Rectal smooth muscle tissue (tissue), 1 donor: ENCODE data around the gene BPTF.
"Not testable (repeated sequence)": the region's sequence is repeated elsewhere in the genome, so short reads cannot be mapped to it uniquely, and the experiment has no call there.

ENCODE experiments used
- H3K27ac ChIP-seq: one replicate; pipeline ENCODE4 v1.7.0; 2013; ENCODE audit warnings: low read depth, low read length, inconsistent platforms
- H3K27me3 ChIP-seq: one replicate; pipeline ENCODE4 v1.7.0; 2013; ENCODE audit warnings: low read length; ENCODE audit not compliant: control insufficient read depth, insufficient read depth
- H3K36me3 ChIP-seq: one replicate; pipeline ENCODE4 v1.7.0; 2013; ENCODE audit warnings: low read length; ENCODE audit not compliant: control insufficient read depth, insufficient read depth
- H3K4me1 ChIP-seq: one replicate; pipeline ENCODE4 v1.7.0; 2013; ENCODE audit warnings: low read length; ENCODE audit not compliant: control insufficient read depth, insufficient read depth
- H3K4me3 ChIP-seq: one replicate; pipeline ENCODE4 v1.7.0; 2013; ENCODE audit warnings: low read length
- H3K9ac ChIP-seq: one replicate; pipeline ENCODE4 v1.7.0; 2013; ENCODE audit warnings: low read length

The BPTF gene

DNA sequence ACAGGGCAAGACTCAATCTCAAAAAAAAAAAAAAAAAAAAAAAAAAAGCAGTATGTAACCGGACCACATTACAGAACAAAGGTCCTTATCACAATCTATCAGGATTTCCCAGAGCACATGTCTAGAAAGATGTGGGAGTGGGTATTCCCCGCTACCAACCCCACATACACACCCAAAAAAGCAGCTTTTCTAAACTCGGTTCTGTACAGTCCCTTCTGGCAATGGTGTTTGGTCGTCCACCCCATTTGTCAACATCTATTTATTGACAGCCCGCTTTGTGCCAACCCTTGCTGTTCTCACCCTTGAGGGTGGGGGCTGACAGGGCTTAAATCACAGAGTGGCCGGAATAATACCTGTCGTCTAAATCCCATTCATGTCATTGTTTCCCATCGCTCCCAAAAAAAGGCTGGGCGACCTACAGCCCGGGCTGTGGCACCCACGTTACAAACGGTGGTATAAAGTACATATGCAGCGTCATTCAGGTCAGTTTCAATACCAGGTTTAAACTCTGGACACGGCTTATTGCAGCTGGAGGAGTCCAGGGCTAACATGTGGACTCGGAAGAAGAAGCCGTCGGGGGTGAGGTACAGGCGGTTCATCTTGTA, 167.3 kb downstream of the BPTF start:
- H3K4me1 ChIP-seq: peaks cover 8% of the 10 kb centered on the region
- no peaks in the 10 kb centered on the region for H3K36me3 ChIP-seq
- peak overlapping the region; percentile 71 for H3K4me3 ChIP-seq
- peak overlapping the region; percentile 85 for H3K27ac ChIP-seq
- peak overlapping the region; percentile 29 for H3K9ac ChIP-seq
- H3K27me3 ChIP-seq: no peaks in the 10 kb centered on the region

DNA sequence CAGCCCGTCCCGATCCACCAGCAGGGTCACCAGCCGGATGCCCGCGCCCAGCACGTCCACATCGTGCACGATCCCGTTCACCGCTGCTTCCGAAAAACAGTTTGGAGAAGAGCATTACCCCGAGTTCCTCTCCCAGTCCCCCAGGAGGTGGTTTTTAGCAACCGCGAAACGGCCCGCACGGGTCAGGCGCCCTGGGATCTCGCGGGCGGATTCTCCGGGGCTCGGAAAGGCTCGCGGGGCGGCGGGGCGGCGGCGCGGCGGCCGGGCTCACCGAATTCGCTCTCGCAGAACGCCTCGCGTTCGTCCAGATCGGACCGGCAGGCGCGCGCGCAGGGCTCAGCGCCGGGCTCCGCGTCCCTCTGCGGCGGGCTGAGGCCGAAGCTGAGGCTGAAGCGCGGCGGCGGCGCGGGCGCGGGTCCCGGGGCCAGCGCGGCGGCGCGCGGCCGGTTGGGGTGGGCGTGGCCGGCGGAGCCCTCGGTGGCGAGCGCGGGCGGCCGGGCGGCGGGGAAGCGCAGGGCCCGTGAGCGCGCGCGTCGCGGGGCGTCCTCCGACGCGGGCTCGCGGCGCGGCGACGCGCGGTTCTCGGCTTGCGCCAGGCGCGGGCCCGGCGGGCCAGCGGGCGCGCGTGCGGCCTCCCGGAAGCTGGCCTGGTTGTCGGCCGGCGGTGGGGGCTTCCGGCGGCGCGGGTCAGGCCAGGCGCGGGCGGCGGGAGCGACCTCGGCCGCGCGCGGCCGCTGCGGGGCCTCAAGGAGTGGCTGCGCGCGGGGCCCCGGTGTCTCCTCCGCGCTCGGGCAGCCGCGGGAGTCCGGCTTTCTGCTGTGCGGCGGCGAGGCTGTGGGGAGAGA, 168.1 kb downstream of the BPTF start:
- Histone ChIP-seq H3K27me3 (no peaks in the 10 kb centered on the region), H3K4me1 (peaks cover 8% of the 10 kb centered on the region), H3K27ac (peak overlapping the region; percentile 94), H3K9ac (peak overlapping the region; percentile 50), H3K36me3 (no peaks in the 10 kb centered on the region), H3K4me3 (peak overlapping the region; percentile 77)

DNA sequence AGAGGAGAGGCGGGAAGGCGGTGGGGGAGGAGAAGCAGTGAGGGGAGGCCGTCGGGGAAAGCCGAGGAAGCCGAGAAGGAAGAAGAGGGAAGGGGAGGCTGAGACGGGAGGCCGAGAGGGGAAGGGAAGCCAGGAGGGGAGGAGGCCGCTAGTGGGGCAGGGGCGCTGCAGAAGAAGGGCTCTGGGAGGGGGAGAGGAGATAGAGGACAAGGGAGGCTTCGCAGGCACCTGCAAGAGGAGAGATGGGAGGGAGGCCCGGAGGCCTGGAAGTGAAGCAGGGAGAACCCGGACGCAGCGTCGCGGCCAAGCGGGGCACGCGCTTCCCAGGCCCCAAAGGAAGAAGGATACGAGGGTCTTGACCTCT, 168.7 kb downstream of the BPTF start:
- no peaks in the 10 kb centered on the region for H3K36me3 ChIP-seq
- H3K9ac ChIP-seq: peak overlapping the region; percentile 50
- H3K27me3 ChIP-seq: no peaks in the 10 kb centered on the region
- H3K27ac ChIP-seq: peak overlapping the region; percentile 94
- H3K4me1 ChIP-seq: peaks cover 8% of the 10 kb centered on the region
- H3K4me3 ChIP-seq: peak overlapping the region; percentile 77

- Histone ChIP-seq H3K27me3 (no peaks in the 10 kb centered on the region), H3K4me3 (peak overlapping the region; percentile 79), H3K27ac (peak overlapping the region; percentile 45), H3K4me1 (peaks cover 8% of the 10 kb centered on the region), H3K36me3 (no peaks in the 10 kb centered on the region), H3K9ac (no peak overlapping the region)
These were observed 169.7 kb downstream of the BPTF start for GRCh38 chr17:67994817-67995569.

- Histone ChIP-seq H3K4me1 (peaks cover 8% of the 10 kb centered on the region), H3K9ac (no peak overlapping the region), H3K27me3 (no peaks in the 10 kb centered on the region), H3K4me3 (peak overlapping the region; percentile 79), H3K27ac (no peak overlapping the region), H3K36me3 (no peaks in the 10 kb centered on the region)
These were observed 170.4 kb downstream of the BPTF start for GRCh38 chr17:67995570-67996263.

DNA sequence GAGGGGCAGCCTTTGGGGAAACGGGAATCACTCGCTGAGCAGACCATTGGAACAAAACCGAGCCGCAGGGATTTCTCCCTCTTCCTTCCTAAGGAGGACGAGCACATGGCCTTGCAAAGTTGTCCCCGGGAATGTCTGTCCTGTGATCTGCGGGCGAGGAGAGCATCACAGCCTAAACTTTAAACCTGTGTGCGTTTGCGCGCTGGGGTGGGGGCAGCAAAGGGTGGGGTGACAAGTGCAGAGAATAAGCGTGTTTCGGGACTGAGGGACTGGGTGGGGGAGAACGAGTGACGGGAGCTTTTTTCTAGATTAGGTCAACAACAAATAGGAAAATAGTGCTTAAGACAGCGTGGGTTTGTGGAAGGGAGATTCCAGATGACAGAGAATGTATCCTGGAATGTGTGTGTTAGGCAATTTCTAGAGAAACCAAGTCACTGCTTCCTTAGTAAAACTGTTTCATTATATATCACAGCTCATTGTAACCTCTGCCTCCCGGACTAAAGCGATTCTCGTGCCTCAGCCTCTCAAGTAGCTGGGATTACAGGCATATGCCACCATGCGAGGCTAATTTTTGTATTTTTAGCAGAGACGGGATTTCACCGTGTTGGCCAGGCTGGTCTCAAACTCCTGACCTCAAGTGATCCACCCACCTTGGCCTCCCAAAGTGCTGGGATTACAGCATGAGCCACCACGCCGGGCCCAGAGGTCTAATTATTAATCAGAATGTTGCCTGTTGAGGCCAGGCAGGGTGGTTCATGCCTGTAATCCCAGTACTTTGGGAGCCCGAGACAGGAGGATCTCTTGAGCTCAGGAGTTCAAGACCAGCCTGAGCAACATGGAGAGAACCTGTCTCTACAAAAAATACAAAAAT, 171.2 kb downstream of the BPTF start, which contains the start of gene C17orf58:
Gene C17orf58 (minus strand): TSS at position 169 of the 871 bp plus-strand sequence. CDS start 271 bp downstream, outside the sequence.
- not testable (repeated sequence) for H3K27me3 ChIP-seq, H3K9ac ChIP-seq, H3K4me1 ChIP-seq, H3K27ac ChIP-seq, H3K36me3 ChIP-seq
- peak within 1 kb of the TSS; percentile 79 for H3K4me3 ChIP-seq

GRCh38 chr17:67998466-67998865, 173.2 kb downstream of the BPTF start:
- no peak overlapping the region for H3K27ac ChIP-seq
- no peaks in the 10 kb centered on the region for H3K36me3 ChIP-seq
- H3K4me3 ChIP-seq: no peak overlapping the region
- H3K9ac ChIP-seq: no peak overlapping the region
- no peaks in the 10 kb centered on the region for H3K27me3 ChIP-seq
- peaks cover 8% of the 10 kb centered on the region for H3K4me1 ChIP-seq

- H3K4me3 ChIP-seq: no peak overlapping the region
- no peak overlapping the region for H3K27ac ChIP-seq
- H3K36me3 ChIP-seq: no peaks in the 10 kb centered on the region
- H3K4me1 ChIP-seq: peaks cover 8% of the 10 kb centered on the region
- H3K27me3 ChIP-seq: no peaks in the 10 kb centered on the region
- H3K9ac ChIP-seq: no peak overlapping the region
These were observed 174.1 kb downstream of the BPTF start for GRCh38 chr17:67999291-67999911.

DNA sequence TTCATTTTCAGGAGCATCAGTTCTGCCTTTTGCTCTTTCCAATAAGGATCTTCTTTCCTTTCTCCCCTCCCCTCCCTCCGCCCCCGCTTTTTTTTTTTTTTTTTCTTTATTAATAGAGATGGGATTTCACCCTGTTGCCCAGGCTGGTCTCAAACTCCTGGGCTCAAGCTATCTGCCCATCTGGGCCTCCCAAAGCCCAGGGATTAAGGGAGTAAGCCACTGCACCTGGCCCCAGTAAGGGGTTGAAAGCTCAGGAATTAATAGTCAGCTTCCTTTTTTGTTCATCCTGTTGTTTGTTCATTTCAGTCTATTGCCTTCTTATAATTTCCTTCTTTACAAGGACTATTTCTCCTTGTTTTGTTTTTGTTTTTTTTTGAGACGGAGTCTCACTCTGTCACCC, 178.9 kb downstream of the BPTF start:
- Histone ChIP-seq H3K27me3 (no peaks in the 10 kb centered on the region), H3K4me1 (no peaks in the 10 kb centered on the region), H3K9ac (no peak overlapping the region), H3K4me3 (no peak overlapping the region), H3K27ac (no peak overlapping the region), H3K36me3 (no peaks in the 10 kb centered on the region)

DNA sequence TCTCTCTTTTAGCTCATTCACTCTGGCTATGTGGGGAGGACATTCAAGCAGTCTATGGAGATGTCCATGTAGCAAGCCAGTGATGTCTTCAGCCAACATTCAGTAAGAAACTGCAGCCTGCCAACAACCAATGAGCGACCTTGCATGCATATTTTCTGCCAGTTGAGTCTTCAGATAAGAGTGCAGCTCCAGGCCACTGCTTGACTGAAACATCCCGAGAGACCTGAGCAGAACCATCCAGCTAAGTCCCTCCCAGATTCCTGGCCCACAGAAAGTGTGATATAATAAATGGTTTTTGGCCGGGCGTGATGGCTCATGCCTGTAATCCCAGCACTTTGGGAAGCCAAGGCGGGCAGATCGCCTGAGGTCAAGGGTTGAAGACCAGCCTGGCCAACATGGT, 181.5 kb downstream of the BPTF start:
- no peak overlapping the region for H3K4me3 ChIP-seq
- H3K27ac ChIP-seq: no peak overlapping the region
- no peak overlapping the region for H3K9ac ChIP-seq
- H3K36me3 ChIP-seq: no peaks in the 10 kb centered on the region
- no peaks in the 10 kb centered on the region for H3K27me3 ChIP-seq
- H3K4me1 ChIP-seq: no peaks in the 10 kb centered on the region

GRCh38 chr17:68011199-68011665, 185.9 kb downstream of the BPTF start:
- Histone ChIP-seq H3K9ac (no peak overlapping the region), H3K4me3 (no peak overlapping the region), H3K36me3 (no peaks in the 10 kb centered on the region), H3K4me1 (no peaks in the 10 kb centered on the region), H3K27me3 (no peaks in the 10 kb centered on the region), H3K27ac (no peak overlapping the region)
